Measurements from ENCODE around the gene COL19A1.

The COL19A1 gene

GRCh38 chr6:70142034-70142433, 275.7 kb downstream of the COL19A1 start:
- TF ChIP-seq CTCF (IDR thresholded peaks at IDR 0.05; ENCODE audit: insufficient read depth, low read depth, low read length, missing control alignments): no peak
- no peak overlapping the region for H3K4me3 ChIP-seq (ENCODE audit: low read depth, low read length)
- no peak for DNase-seq (ENCODE audit: low read depth)

GRCh38 chr6:70145178-70145577, 278.8 kb downstream of the COL19A1 start:
- no peak for DNase-seq (ENCODE audit: low read depth)
- TF ChIP-seq CTCF (IDR thresholded peaks at IDR 0.05; ENCODE audit: insufficient read depth, low read depth, low read length, missing control alignments): no peak
- H3K4me3 ChIP-seq (ENCODE audit: low read depth, low read length): no peak overlapping the region

- no peak for TF ChIP-seq CTCF (IDR thresholded peaks at IDR 0.05; ENCODE audit: insufficient read depth, low read depth, low read length, missing control alignments)
- DNase-seq (ENCODE audit: low read depth): no peak
- no peak overlapping the region for H3K4me3 ChIP-seq (ENCODE audit: low read depth, low read length)
These were observed 282.9 kb downstream of the COL19A1 start for GRCh38 chr6:70149209-70149788.

GRCh38 chr6:70150521-70150920, 284.2 kb downstream of the COL19A1 start:
- DNase-seq (ENCODE audit: low read depth): no peak
- H3K4me3 ChIP-seq (ENCODE audit: low read depth, low read length): no peak overlapping the region
- TF ChIP-seq CTCF (IDR thresholded peaks at IDR 0.05; ENCODE audit: insufficient read depth, low read depth, low read length, missing control alignments): no peak

- no peak overlapping the region for H3K4me3 ChIP-seq (ENCODE audit: low read depth, low read length)
- DNase-seq (ENCODE audit: low read depth): no peak
- no peak for TF ChIP-seq CTCF (IDR thresholded peaks at IDR 0.05; ENCODE audit: insufficient read depth, low read depth, low read length, missing control alignments)
These were observed 285.3 kb downstream of the COL19A1 start for GRCh38 chr6:70151616-70152015.

GRCh38 chr6:70152786-70153185, 286.4 kb downstream of the COL19A1 start:
- no peak for TF ChIP-seq CTCF (IDR thresholded peaks at IDR 0.05; ENCODE audit: insufficient read depth, low read depth, low read length, missing control alignments)
- no peak for DNase-seq (ENCODE audit: low read depth)
- no peak overlapping the region for H3K4me3 ChIP-seq (ENCODE audit: low read depth, low read length)

GRCh38 chr6:70157086-70157485, 290.7 kb downstream of the COL19A1 start:
- TF ChIP-seq CTCF (IDR thresholded peaks at IDR 0.05; ENCODE audit: insufficient read depth, low read depth, low read length, missing control alignments): no peak
- no peak overlapping the region for H3K4me3 ChIP-seq (ENCODE audit: low read depth, low read length)
- DNase-seq (ENCODE audit: low read depth): no peak

All from GM12865 (cell line).